HG02885 (cell line): ENCODE measurements around the gene MACROD1.

ENCODE experiments used
- ATAC-seq: cut with Tn5 transposase; IDR thresholded peaks from one replicate; pipeline ENCODE4 v1.9.1; 2021; ENCODE audit warnings: mild to moderate bottlenecking; ENCODE audit not compliant: unreplicated experiment, poor library complexity

MACROD1 gene

GRCh38 chr11:64165842-64166635, at the start of gene MACROD1:
Gene MACROD1, minus strand, starts transcription at chr11:64166113. Its CDS starts 119 bp downstream, at chr11:64165994.
- peak; percentile 90 for ATAC-seq

GRCh38 chr11:64211181-64211872, 45.4 kb upstream of the MACROD1 start:
- no peak for ATAC-seq

- no peak for ATAC-seq
Measured at GRCh38 chr11:64210301-64211020, 44.5 kb upstream of the MACROD1 start.

GRCh38 chr11:64209563-64209843, 43.6 kb upstream of the MACROD1 start:
- no peak for ATAC-seq

- no peak for ATAC-seq
Measured at GRCh38 chr11:64208796-64209562, 43.1 kb upstream of the MACROD1 start.

GRCh38 chr11:64208086-64208795, 42.3 kb upstream of the MACROD1 start:
- no peak for ATAC-seq

GRCh38 chr11:64207256-64208085, 41.6 kb upstream of the MACROD1 start:
- peak; percentile 62 for ATAC-seq

- ATAC-seq = peak; percentile 48
Measured at GRCh38 chr11:64206457-64207255, 40.7 kb upstream of the MACROD1 start, which contains the start of gene FERMT3. Gene FERMT3, plus strand, starts transcription at chr11:64206721. Its CDS starts 644 bp downstream, at chr11:64207365.

GRCh38 chr11:64204464-64204989, 38.6 kb upstream of the MACROD1 start:
- no peak for ATAC-seq

GRCh38 chr11:64204080-64204440, 38.1 kb upstream of the MACROD1 start:
- no peak for ATAC-seq

- ATAC-seq = no peak
Measured at GRCh38 chr11:64203421-64204079, 37.6 kb upstream of the MACROD1 start.

- ATAC-seq = no peak
Measured at GRCh38 chr11:64202992-64203391, 37.1 kb upstream of the MACROD1 start.

- ATAC-seq = no peak
Measured at GRCh38 chr11:64201543-64201942, 35.6 kb upstream of the MACROD1 start.

- no peak for ATAC-seq
Measured at GRCh38 chr11:64198511-64198910, 32.6 kb upstream of the MACROD1 start.

- no peak for ATAC-seq
Measured at GRCh38 chr11:64196626-64197025, 30.7 kb upstream of the MACROD1 start.

- ATAC-seq = no peak
Measured at GRCh38 chr11:64192434-64192833, 26.5 kb upstream of the MACROD1 start.

- no peak for ATAC-seq
Measured at GRCh38 chr11:64186492-64187165, 20.7 kb upstream of the MACROD1 start.
